Suprapubic skin (tissue), 4 donors: ENCODE data around the gene FERMT2.

Experiments
- CTCF ChIP-seq, 2 donors: fragments of 200-600 bp in 1 of 2; fragments of 450-650 bp in 1 of 2; sonication (generic) in 1 of 2; IDR thresholded peaks; one replicate each; pipeline ENCODE4 v1.5.1; 2016 to 2019; ENCODE audit warnings: antibody characterized with exemption in 2 of 2, mild to moderate bottlenecking in 1 of 2, moderate library complexity in 1 of 2
- POLR2A ChIP-seq, 2 donors: fragments of 450-650 bp; IDR thresholded peaks; one replicate each; pipeline ENCODE4 v1.6.1; 2017; ENCODE audit warnings: antibody characterized with exemption in 2 of 2, mild to moderate bottlenecking in 2 of 2, moderate library complexity in 2 of 2
- POLR2AphosphoS5 ChIP-seq, 3 donors: sonication (generic); formaldehyde crosslinking; IDR thresholded peaks; one replicate each; pipeline ENCODE4 v1.6.1; 2017; ENCODE audit warnings: antibody characterized with exemption in 3 of 3

GRCh38 chr14:52856139-52856538, 94.7 kb downstream of the FERMT2 start:
- TF ChIP-seq CTCF (IDR thresholded peaks at IDR 0.05), result no peak
- no peak for TF ChIP-seq POLR2AphosphoS5 (IDR thresholded peaks at IDR 0.05)
- no peak for TF ChIP-seq POLR2A (IDR thresholded peaks at IDR 0.05)
